Hepatic stellate cell (primary cell): ENCODE measurements around the gene ETV2.
"Not testable (repeated sequence)": the region's sequence is repeated elsewhere in the genome, so short reads cannot be mapped to it uniquely, and the experiment has no call there.

Source experiments
- DNase-seq: peaks from one replicate; pipeline ENCODE4 v3.0.0; 2011; ENCODE audit warnings: low spot score

The ETV2 gene

GRCh38 chr19:35628565-35629331 lies 12.8 kb upstream of the ETV2 start, which contains the start of gene RBM42:
Gene RBM42, plus strand, starts transcription at chr19:35629036. Its CDS starts 118 bp downstream, at chr19:35629154.
- peak; percentile 99 for DNase-seq

GRCh38 chr19:35629332-35629633 lies 12.3 kb upstream of the ETV2 start:
- no peak for DNase-seq

- DNase-seq = no peak
Observed at GRCh38 chr19:35633727-35634440, 7.7 kb upstream of the ETV2 start.

GRCh38 chr19:35636651-35637050 lies 4.9 kb upstream of the ETV2 start:
- no peak for DNase-seq

GRCh38 chr19:35637165-35637564 lies 4.4 kb upstream of the ETV2 start:
- DNase-seq = no peak

GRCh38 chr19:35639321-35639639 lies 2.3 kb upstream of the ETV2 start:
- no peak for DNase-seq

GRCh38 chr19:35639863-35640262 lies 1.7 kb upstream of the ETV2 start:
- no peak for DNase-seq

GRCh38 chr19:35642312-35642711 lies 767 bp downstream of the ETV2 start:
- DNase-seq = no peak

- DNase-seq = no peak
Observed at GRCh38 chr19:35642798-35643254, 1.3 kb downstream of the ETV2 start.

GRCh38 chr19:35643255-35644205 lies 2.0 kb downstream of the ETV2 start:
- DNase-seq = peak; percentile 91

GRCh38 chr19:35644206-35644986 lies 2.9 kb downstream of the ETV2 start:
- DNase-seq = peak; percentile 97

GRCh38 chr19:35644987-35645679 lies 3.6 kb downstream of the ETV2 start:
- peak; percentile 71 for DNase-seq

- no peak for DNase-seq
Observed at GRCh38 chr19:35645680-35646511, 4.4 kb downstream of the ETV2 start.

GRCh38 chr19:35648017-35648961 lies 6.7 kb downstream of the ETV2 start, which contains the start of gene COX6B1:
Gene COX6B1, plus strand, starts transcription at chr19:35648323. Its CDS starts 2,921 bp downstream, at chr19:35651244.
- peak; percentile 99 for DNase-seq

GRCh38 chr19:35650581-35650980 lies 9.0 kb downstream of the ETV2 start:
- no peak for DNase-seq

GRCh38 chr19:35654828-35655227 lies 13.3 kb downstream of the ETV2 start:
- not testable (repeated sequence) for DNase-seq

GRCh38 chr19:35655600-35655999 lies 14.1 kb downstream of the ETV2 start:
- DNase-seq = no peak

GRCh38 chr19:35656700-35657099 lies 15.2 kb downstream of the ETV2 start:
- no peak for DNase-seq
